ENCODE measurements around the gene ITGB3BP. TPM values are rescaled to one million over a fixed set of nuclear protein-coding genes. Genes with fewer than 3 reads are reported as not detected.
"Not testable (repeated sequence)": the region's sequence is repeated elsewhere in the genome, so short reads cannot be mapped to it uniquely, and the experiment has no call there.

ITGB3BP gene
- polyA plus RNA-seq, 4 donors = 57.5 to 67.5 (median 61.5) TPM

DNA sequence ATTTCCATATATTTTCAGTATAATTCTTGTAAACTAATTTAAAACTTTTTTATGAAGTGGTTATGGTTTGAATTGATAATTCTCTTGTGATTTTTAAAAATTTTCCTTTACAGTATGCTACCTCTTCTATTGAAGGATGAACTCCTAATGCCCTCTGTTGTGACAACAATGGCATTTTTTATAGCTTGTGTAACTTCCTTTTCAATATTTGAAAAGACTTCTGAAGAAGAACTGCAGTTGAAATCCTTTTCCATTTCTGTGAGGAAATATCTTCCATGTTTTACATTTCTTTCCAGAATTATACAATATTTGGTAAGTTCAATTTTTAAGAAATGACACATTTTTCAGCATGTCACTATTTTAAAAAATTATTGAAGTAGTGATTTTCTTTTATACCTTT, 94.2 kb downstream of the ITGB3BP start:
- DNase-seq (ENCODE audit: low read depth in 4 of 4, low spot score in 3 of 4) = no peak

- DNase-seq (ENCODE audit: low read depth in 4 of 4, low spot score in 3 of 4) = no peak
Measured at GRCh38 chr1:63423649-63424048, 99.4 kb downstream of the ITGB3BP start.

DNA sequence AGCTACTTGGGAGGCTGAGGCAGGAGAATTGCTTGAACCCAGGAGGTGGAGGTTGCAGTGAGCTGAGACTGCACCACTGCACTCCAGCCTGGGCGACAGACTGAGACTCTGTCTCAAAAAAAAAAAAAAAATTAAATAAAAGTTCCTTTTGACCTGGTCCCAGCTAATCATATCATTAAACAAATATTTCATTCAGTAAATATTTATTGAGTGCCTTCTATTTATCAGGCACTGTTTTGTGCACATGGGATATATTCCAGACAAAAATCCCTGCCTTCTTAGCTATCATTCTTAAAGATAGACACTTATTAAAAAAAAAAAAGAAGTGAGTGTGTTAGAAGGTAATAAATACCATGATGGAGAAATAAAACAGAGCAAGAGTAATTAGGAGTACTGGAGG, 102.3 kb downstream of the ITGB3BP start:
- DNase-seq (ENCODE audit: low read depth in 4 of 4, low spot score in 3 of 4) = not testable (repeated sequence)

DNA sequence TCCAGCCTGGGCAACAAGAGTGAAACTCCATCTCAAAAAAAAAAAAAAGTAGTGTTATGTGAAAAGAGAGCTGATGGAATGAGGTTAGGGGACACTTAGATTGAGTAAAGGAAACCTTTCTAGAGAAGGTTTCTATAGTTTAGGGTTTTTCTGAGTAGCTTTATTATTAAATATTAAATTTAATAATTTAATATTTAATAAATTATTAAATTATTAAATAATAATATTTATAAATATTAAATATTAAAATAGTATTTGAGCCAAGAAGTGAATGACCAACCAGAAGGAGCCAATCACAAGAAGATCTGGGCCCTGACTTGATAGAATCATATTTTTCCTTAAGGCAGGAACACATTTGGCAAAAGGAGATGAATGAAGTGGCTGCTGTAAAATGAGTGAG, 104.9 kb downstream of the ITGB3BP start:
- DNase-seq (ENCODE audit: low read depth in 4 of 4, low spot score in 3 of 4) = no peak

DNA sequence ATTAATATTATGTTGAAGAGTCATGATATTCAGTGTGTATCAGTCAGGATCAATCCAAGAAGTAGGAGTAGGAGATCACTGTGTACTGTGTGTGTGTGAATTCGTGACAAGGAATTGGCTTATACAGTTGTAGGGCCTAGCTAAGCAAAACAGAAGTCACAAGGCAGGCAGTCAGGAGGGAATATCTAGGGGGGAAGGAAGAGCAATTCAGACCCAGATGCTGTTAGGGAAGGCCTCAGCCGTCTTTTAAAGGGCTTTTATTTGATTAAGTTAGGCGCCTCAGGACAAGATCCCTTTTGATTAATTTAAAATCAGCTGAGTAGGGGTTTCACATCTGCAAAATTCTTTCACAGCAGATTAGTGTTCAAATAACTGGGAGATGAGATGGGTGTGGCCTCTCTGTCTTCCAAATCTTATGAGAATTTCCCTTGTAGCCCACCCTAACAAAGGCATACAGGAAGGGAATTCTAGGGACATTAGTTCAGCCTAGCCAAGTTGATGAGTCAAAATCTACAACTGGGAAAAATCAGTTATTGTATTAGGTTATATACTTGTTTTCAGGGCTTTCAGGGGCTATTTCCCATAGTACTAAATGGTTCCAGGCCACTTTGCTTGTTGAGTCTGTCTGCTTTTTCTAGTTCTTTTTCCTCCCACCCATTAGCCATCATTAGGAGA, 108.2 kb downstream of the ITGB3BP start:
- no peak for DNase-seq (ENCODE audit: low read depth in 4 of 4, low spot score in 3 of 4)

DNA sequence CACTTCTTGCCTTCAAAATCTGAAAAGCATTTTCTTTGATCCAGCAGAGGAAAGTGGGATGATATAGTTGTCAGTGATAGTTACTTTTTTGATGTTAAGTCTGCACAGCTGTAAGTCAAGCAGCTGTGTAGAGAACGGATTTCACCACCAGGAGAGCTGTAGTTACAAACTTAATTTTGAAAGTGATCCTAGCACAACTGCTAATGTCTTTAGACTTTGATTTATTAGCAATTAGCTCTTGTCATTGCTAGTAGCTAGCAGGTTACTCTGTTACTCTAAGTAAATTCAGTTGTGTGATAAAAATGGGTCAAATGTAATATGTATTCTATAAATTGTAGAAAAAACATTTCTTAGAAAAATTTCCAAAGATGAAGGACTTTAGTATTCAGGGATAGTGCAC, 109.6 kb downstream of the ITGB3BP start:
- DNase-seq (ENCODE audit: low read depth in 4 of 4, low spot score in 3 of 4) = no peak

DNA sequence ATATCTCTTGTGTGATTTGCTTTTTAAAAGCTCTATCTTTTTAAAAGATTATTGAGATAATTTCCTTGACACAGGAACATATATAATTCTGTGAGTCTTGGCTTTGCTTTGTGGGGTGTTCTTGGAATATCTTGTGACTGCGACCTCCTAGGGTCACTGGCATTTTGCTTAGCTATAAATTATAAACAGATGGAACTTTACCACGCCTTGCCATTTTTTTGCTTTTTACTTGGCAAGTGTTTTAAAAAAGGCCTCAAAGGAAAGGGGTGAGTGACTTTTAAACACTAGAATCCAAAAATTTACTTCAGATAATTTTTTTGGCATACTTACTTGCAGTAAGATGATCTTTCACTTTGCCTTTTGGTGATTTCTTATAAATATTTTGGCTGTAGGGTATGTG, 112.0 kb downstream of the ITGB3BP start:
- DNase-seq (ENCODE audit: low read depth in 4 of 4, low spot score in 3 of 4) = no peak

GRCh38 chr1:63408331-63408730, 114.7 kb downstream of the ITGB3BP start:
- no peak for DNase-seq (ENCODE audit: low read depth in 4 of 4, low spot score in 3 of 4)

- DNase-seq (ENCODE audit: low read depth in 4 of 4, low spot score in 3 of 4) = no peak
Measured at GRCh38 chr1:63407002-63407401, 116.0 kb downstream of the ITGB3BP start.

GRCh38 chr1:63405987-63406386, 117.0 kb downstream of the ITGB3BP start:
- DNase-seq (ENCODE audit: low read depth in 4 of 4, low spot score in 3 of 4) = no peak

- no peak for DNase-seq (ENCODE audit: low read depth in 4 of 4, low spot score in 3 of 4)
Measured at GRCh38 chr1:63405021-63405420, 118.0 kb downstream of the ITGB3BP start.

DNA sequence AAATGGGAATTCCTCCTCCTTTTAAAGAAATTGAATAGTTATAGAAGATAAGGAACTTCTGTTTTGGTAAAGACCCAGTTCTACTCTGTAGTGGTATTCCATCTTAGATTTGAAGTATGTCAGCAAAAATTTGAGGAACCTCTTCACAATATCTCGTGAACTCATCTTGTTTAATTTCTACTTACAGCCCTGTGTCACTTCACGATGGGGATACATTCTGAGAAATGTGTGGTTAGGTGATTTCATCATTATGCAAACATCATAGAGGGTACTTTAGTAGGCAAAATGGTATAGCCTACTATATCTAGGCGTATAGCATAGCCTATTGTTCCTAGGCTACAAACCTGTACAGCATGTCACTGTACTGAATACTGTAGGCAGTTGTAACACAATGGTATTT, 119.6 kb downstream of the ITGB3BP start:
- no peak for DNase-seq (ENCODE audit: low read depth in 4 of 4, low spot score in 3 of 4)

DNA sequence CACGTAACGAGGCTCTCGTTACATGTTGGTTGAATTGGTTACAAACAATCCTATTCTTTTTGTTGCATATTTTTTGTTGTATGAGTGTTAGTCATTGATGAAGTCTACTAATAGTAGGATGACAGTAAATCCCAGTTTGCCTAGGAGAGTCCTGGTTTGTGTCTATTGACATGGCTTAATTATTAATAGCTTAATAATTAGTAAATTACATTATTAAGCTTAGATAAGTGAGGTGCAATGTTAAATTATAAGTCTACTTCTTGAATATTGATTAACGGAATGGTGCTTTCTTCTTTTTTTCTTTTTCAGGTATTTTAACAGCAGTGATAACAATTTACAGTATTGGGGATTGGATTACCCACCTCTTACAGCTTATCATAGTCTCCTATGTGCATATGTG, 121.1 kb downstream of the ITGB3BP start:
- DNase-seq (ENCODE audit: low read depth in 4 of 4, low spot score in 3 of 4) = no peak

Other genes starting within 250 kb of the ITGB3BP start
- under 1 TPM; 0.23 to 0.91 (median 0.27) TPM for gene FOXD3, start 200.7 kb downstream of the ITGB3BP start, polyA plus RNA-seq (ENCODE audit: insufficient read length in 4 of 4)
- gene ALG6, start 155.6 kb downstream of the ITGB3BP start, polyA plus RNA-seq (ENCODE audit: insufficient read length in 4 of 4) = 10 to 100 TPM; 22.4 to 28.3 (median 27.7) TPM
- 10 to 100 TPM; 19.3 to 23.3 (median 21.6) TPM for gene EFCAB7, start 300 bp upstream of the ITGB3BP start, polyA plus RNA-seq (ENCODE audit: insufficient read length in 4 of 4)
- 10 to 100 TPM; 30.7 to 32.4 (median 31.8) TPM for gene PGM1, start 70.2 kb upstream of the ITGB3BP start, polyA plus RNA-seq (ENCODE audit: insufficient read length in 4 of 4)